Kidney epithelial cell (primary cell): ENCODE data around the gene COL11A2. TPM values are rescaled to one million over a fixed set of nuclear protein-coding genes. Genes with fewer than 3 reads are reported as not detected.

Experiments used
- DNase-seq: peaks from one replicate; pipeline ENCODE4 v3.0.0-alpha.2; 2010; ENCODE audit warnings: low read depth
- H3K27me3 ChIP-seq: 2 replicates; pipeline ENCODE4 v1.6.0; 2011; ENCODE audit warnings: low read length; ENCODE audit not compliant: control insufficient read depth, insufficient read depth
- H3K36me3 ChIP-seq: 2 replicates; pipeline ENCODE4 v1.5.1; 2011; ENCODE audit warnings: low read length; ENCODE audit not compliant: control insufficient read depth, insufficient read depth
- H3K4me3 ChIP-seq: 2 replicates; pipeline ENCODE4 v1.5.1; 2011; ENCODE audit warnings: low read depth, mild to moderate bottlenecking, control low read depth, low read length
- CTCF ChIP-seq: IDR thresholded peaks from 2 replicates; pipeline ENCODE4 v1.5.1; 2011; ENCODE audit warnings: mild to moderate bottlenecking, moderate library complexity, low read length, control low read depth, inconsistent platforms; ENCODE audit not compliant: insufficient read depth, poor library complexity, severe bottlenecking
- total RNA-seq: library from RNA; depleted of rRNA; stranded (reverse); fragments of >200 nt; gene quantifications from 2 replicates; pipeline ENCODE4 v1.2.3, GENCODE V29; 2015

Gene COL11A2
- total RNA-seq, 1 donor from 2014 or later, result 0.38 TPM

- TF ChIP-seq CTCF, result no peak
- peaks cover 31% of the 10 kb centered on the region for H3K27me3 ChIP-seq
- no peak for DNase-seq
- H3K36me3 ChIP-seq, result no peaks in the 10 kb centered on the region
- H3K4me3 ChIP-seq, result no peak overlapping the region
Measured at GRCh38 chr6:33120001-33120400, 72.3 kb downstream of the COL11A2 start.

GRCh38 chr6:33118525-33119123 lies 73.6 kb downstream of the COL11A2 start:
- peak; percentile 49 for TF ChIP-seq CTCF
- no peaks in the 10 kb centered on the region for H3K36me3 ChIP-seq
- no peak for DNase-seq
- no peak overlapping the region for H3K4me3 ChIP-seq
- H3K27me3 ChIP-seq, result peaks cover 39% of the 10 kb centered on the region

GRCh38 chr6:33117811-33118277 lies 74.4 kb downstream of the COL11A2 start:
- TF ChIP-seq CTCF, result no peak
- no peak for DNase-seq
- Histone ChIP-seq H3K27me3 (peaks cover 41% of the 10 kb centered on the region), H3K4me3 (no peak overlapping the region), H3K36me3 (no peaks in the 10 kb centered on the region)

GRCh38 chr6:33116841-33117711 lies 75.2 kb downstream of the COL11A2 start:
- Histone ChIP-seq H3K36me3 (no peaks in the 10 kb centered on the region), H3K27me3 (peaks cover 46% of the 10 kb centered on the region), H3K4me3 (no peak overlapping the region)
- DNase-seq, result no peak
- no peak for TF ChIP-seq CTCF

- Histone ChIP-seq H3K27me3 (peaks cover 50% of the 10 kb centered on the region), H3K36me3 (no peaks in the 10 kb centered on the region), H3K4me3 (no peak overlapping the region)
- no peak for DNase-seq
- TF ChIP-seq CTCF, result no peak
Measured at GRCh38 chr6:33116417-33116816, 75.8 kb downstream of the COL11A2 start.
